Sigmoid colon (tissue), 4 donors: ENCODE data around the gene PIGW.

Experiments used
- CTCF ChIP-seq, 4 experiments: fragments of 450-650 bp in 3 of 4; fragments of 200-600 bp in 1 of 4; IDR thresholded peaks; one replicate each; pipeline ENCODE4 v1.5.1; 2016 to 2019; ENCODE audit warnings: antibody characterized with exemption in 4 of 4, mild to moderate bottlenecking in 3 of 4, moderate library complexity in 2 of 4
- POLR2A ChIP-seq, 2 donors: fragments of 450-650 bp; IDR thresholded peaks; one replicate each; pipeline ENCODE4 v1.6.1; 2016; ENCODE audit warnings: antibody characterized with exemption in 2 of 2, mild to moderate bottlenecking in 2 of 2, moderate library complexity in 2 of 2
- POLR2AphosphoS5 ChIP-seq, 4 donors: sonication (generic); formaldehyde crosslinking; IDR thresholded peaks; one replicate each; pipeline ENCODE4 v1.6.1; 2017; ENCODE audit warnings: antibody characterized with exemption in 4 of 4

GRCh38 chr17:36511216-36511615 is 23.6 kb upstream of the PIGW start:
- TF ChIP-seq CTCF (IDR thresholded peaks at IDR 0.05) (no peak), POLR2A (IDR thresholded peaks at IDR 0.05) (no peak), POLR2AphosphoS5 (IDR thresholded peaks at IDR 0.05) (no peak)
